Chondrocyte (in vitro differentiated cells): ENCODE results near the gene IL6R. TPM values are rescaled to one million over a fixed set of nuclear protein-coding genes. Genes with fewer than 3 reads are reported as not detected.
A peak's percentile ranks its signal among the peaks of the same experiment; 100 is the strongest.
"Not testable (repeated sequence)": the region's sequence is repeated elsewhere in the genome, so short reads cannot be mapped to it uniquely, and the experiment has no call there.

ENCODE experiments used
- DNase-seq: peaks from one replicate; pipeline ENCODE4 v3.0.0; 2021; ENCODE audit warnings: mixed read lengths, low spot score
- H3K27ac Mint-ChIP-seq: one replicate; pipeline ENCODE4 v1.8.0; 2021; ENCODE audit warnings: mild to moderate bottlenecking, moderate library complexity, mixed read lengths; ENCODE audit not compliant: unreplicated experiment
- H3K27me3 Mint-ChIP-seq: 2 replicates; pipeline ENCODE4 v1.8.0; 2021; ENCODE audit warnings: low read depth, mixed read lengths
- H3K36me3 Mint-ChIP-seq: 2 replicates; pipeline ENCODE4 v1.8.0; 2021; ENCODE audit warnings: low read depth, mixed read lengths
- H3K4me1 Mint-ChIP-seq: 2 replicates; pipeline ENCODE4 v1.8.0; 2021; ENCODE audit warnings: low read depth, mild to moderate bottlenecking, mixed read lengths
- H3K4me3 Mint-ChIP-seq: one replicate; pipeline ENCODE4 v1.8.0; 2021; ENCODE audit warnings: mild to moderate bottlenecking, moderate library complexity, mixed read lengths; ENCODE audit not compliant: unreplicated experiment
- H3K9me3 Mint-ChIP-seq: 2 replicates; pipeline ENCODE4 v1.8.0; 2021; ENCODE audit warnings: low read depth, mixed read lengths
- CTCF ChIP-seq: fragments of 200-600 bp; sonication (generic); IDR thresholded peaks from 2 replicates; pipeline ENCODE4 v1.5.0; 2021; ENCODE audit warnings: antibody characterized with exemption, mild to moderate bottlenecking, moderate library complexity
- total RNA-seq: library from RNA; stranded (reverse); gene quantifications from 3 replicates; pipeline ENCODE4 v1.2.1, GENCODE V29; 2021

Gene IL6R
- total RNA-seq, 1 donor from 2014 or later, result 1.3 TPM

- Mint-ChIP-seq H3K4me3 (peak overlapping the region; percentile 6), H3K27me3 (no peaks in the 10 kb centered on the region), H3K4me1 (peaks cover 59% of the 10 kb centered on the region), H3K27ac (peak overlapping the region; percentile 91), H3K9me3 (no peaks in the 10 kb centered on the region), H3K36me3 (no peaks in the 10 kb centered on the region)
- DNase-seq, result peak; percentile 89
- peak; percentile 4 for TF ChIP-seq CTCF
Measured at GRCh38 chr1:154419620-154420571, 14.8 kb downstream of the IL6R start.

- DNase-seq, result no peak
- Mint-ChIP-seq H3K27ac (no peak overlapping the region), H3K9me3 (no peaks in the 10 kb centered on the region), H3K4me1 (peaks cover 59% of the 10 kb centered on the region), H3K4me3 (no peak overlapping the region), H3K27me3 (no peaks in the 10 kb centered on the region), H3K36me3 (no peaks in the 10 kb centered on the region)
- no peak for TF ChIP-seq CTCF
Measured at GRCh38 chr1:154420961-154421924, 16.1 kb downstream of the IL6R start.

DNA sequence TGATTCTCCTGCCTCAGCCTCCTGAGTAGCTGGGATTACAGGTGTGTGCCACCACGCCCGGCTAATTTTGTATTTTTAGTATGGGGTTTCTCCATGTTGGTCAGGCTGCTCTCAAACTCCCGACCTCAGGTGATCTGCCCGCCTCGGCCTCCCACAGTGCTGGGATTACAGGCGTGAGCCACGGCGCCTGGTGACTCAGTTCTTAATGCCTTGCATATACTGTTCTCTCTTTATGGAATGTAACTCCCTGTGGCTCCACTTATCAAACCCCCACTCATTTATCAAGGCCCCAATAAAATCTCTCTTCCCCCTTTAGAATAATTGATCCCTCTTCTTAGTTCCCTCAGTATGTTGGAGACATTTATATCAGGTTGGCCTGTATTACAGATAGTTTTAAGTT, 16.9 kb downstream of the IL6R start:
- not testable (repeated sequence) for H3K27me3 Mint-ChIP-seq, H3K4me3 Mint-ChIP-seq, H3K27ac Mint-ChIP-seq, DNase-seq, H3K36me3 Mint-ChIP-seq, H3K9me3 Mint-ChIP-seq
- peaks cover 59% of the 10 kb centered on the region for H3K4me1 Mint-ChIP-seq

GRCh38 chr1:154422521-154422920, 17.4 kb downstream of the IL6R start:
- H3K4me3 Mint-ChIP-seq, result no peak overlapping the region
- TF ChIP-seq CTCF, result no peak
- no peaks in the 10 kb centered on the region for H3K9me3 Mint-ChIP-seq
- no peak overlapping the region for H3K27ac Mint-ChIP-seq
- no peaks in the 10 kb centered on the region for H3K27me3 Mint-ChIP-seq
- H3K36me3 Mint-ChIP-seq, result no peaks in the 10 kb centered on the region
- DNase-seq, result no peak
- H3K4me1 Mint-ChIP-seq, result peaks cover 62% of the 10 kb centered on the region

DNA sequence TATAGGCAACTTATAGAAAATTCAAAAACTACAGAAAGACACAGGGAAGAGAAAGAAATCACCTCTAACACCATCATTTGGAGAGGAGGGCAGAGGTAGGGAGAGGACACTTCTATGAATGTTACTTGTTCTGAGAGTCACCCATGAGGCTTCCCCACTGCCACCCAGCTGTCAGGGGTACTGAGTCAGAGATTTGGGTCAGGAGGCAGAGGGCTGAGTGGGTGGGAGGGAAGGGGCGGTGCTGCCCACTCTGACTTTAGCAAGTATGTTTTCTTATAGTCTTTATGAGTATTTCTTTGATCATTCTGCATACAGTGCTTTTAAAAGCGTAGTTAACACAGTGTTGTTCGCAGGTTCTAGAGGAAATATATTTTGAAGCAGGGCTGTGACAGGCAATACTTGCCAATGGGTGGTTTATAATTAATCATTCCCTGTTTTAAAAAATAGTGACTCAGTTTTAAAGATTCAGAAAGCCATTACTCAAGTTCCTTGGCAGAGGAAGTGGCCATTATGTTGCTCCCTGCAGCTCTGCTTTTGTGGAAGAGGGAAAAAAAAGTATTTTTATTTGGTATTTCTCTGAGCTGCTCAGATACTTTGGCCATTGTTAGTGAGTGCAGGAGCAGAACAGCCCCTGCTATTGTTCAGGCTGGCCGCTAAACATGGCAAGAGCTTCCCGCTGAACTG, 18.3 kb downstream of the IL6R start:
- Mint-ChIP-seq H3K36me3 (no peaks in the 10 kb centered on the region), H3K4me1 (peaks cover 57% of the 10 kb centered on the region), H3K27ac (peak overlapping the region; percentile 45), H3K27me3 (no peaks in the 10 kb centered on the region), H3K4me3 (no peak overlapping the region), H3K9me3 (no peaks in the 10 kb centered on the region)
- no peak for DNase-seq
- no peak for TF ChIP-seq CTCF
